GM23248 (cell line): ENCODE data around the gene TNS3.

Source experiments
- EZH2 ChIP-seq: fragments of 200-600 bp; sonication (generic); IDR thresholded peaks from 2 replicates; pipeline ENCODE4 v1.6.1; 2018; ENCODE audit warnings: antibody characterized with exemption, mild to moderate bottlenecking; ENCODE audit not compliant: insufficient read depth, poor library complexity, severe bottlenecking
- EZH2phosphoT487 ChIP-seq: fragments of 200-600 bp; sonication (generic); IDR thresholded peaks from 2 replicates; pipeline ENCODE4 v1.6.1; 2018; ENCODE audit warnings: antibody characterized with exemption, moderate library complexity, mild to moderate bottlenecking, low read depth; ENCODE audit not compliant: insufficient read depth

DNA sequence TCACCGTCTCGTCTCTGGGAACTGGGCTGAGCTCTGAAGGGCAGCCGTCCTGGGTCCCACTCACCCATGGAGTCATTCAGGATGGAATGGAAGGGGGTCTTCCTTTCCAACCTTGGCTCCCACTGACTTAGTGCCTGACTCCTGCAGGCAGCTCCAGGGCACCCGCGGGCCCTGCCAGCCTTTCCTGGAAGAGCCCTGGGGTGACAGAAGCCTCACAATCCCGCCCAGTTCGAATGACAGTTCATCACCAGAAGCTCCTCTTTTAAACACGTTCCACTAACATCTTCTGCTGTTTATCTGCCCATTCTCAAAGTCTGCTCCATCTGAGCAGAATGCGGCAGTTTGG is 110.6 kb downstream of the TNS3 start:
- TF ChIP-seq EZH2phosphoT487 (no peak), EZH2 (no peak)
